NT2/D1 (cell line): ENCODE measurements around the gene PGP.

ENCODE experiments used
- SUZ12 ChIP-seq: IDR thresholded peaks from 2 replicates; pipeline ENCODE4 v1.6.1; 2011; ENCODE audit not compliant: insufficient read length, insufficient read depth; ENCODE audit errors: extremely low read depth
- YY1 ChIP-seq: IDR thresholded peaks from 2 replicates; pipeline ENCODE4 v1.6.1; 2011; ENCODE audit not compliant: insufficient read length, insufficient read depth
- ZNF274 ChIP-seq: IDR thresholded peaks from 2 replicates; pipeline ENCODE4 v1.6.1; 2011; ENCODE audit warnings: mild to moderate bottlenecking, low read depth, low read length

DNA sequence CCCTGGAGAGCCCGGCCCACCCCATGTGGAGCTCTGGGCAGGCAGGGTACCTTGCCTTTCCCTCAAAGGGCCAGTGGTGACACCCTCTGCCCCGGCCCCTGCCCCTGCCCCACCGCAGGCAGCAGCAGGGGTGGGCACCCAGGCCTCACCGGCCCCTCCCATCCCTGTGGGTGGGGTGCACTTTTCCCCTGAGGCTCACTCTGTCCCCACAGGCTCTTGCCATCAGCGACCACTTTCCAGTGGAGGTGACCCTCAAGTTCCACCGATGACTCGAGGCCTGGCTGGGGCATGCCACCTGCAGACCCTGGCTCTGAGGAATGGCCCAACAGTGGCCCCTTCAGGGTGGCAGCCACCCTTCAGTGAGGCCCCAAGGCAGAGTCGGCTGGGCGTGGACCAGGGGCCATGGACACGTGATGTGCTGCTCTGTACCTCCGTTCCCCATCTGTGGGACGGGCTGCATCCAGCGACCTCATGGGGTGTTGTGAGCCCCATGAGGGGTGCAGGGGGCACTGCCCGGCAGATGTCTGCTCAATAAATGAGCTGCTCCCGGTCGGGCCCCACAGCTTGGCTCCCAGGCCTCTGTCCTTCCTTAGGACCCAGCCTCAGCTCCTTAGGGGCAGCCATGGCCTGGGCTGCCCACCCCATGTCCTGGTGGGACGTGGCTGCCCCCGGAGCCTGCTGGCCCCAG is 23.7 kb upstream of the PGP start:
- TF ChIP-seq YY1 (no peak), ZNF274 (no peak), SUZ12 (no peak)
